ENCODE data around the gene MREG.
"Not testable (repeated sequence)": the region's sequence is repeated elsewhere in the genome, so short reads cannot be mapped to it uniquely, and the experiment has no call there.

MREG gene

DNA sequence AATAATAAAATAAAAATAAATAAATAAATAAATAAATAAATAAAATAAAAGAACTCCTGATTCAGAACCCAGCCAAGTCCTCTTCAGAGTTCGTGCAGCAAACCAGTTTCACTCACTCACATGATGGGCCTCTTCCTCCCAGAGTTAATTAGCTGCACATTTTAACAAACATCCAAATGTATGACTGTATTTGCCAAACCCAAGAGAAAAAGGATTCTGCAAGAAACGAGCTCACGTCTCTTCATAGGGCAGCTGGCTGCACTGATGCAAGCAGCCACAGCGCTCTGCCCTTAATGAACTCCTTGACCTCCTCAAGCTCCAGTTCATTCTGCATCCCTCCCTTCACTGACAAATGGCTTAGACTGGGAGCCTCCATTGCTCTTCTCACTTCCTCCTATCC, 55.1 kb downstream of the MREG start:
- DNase-seq: no peak

DNA sequence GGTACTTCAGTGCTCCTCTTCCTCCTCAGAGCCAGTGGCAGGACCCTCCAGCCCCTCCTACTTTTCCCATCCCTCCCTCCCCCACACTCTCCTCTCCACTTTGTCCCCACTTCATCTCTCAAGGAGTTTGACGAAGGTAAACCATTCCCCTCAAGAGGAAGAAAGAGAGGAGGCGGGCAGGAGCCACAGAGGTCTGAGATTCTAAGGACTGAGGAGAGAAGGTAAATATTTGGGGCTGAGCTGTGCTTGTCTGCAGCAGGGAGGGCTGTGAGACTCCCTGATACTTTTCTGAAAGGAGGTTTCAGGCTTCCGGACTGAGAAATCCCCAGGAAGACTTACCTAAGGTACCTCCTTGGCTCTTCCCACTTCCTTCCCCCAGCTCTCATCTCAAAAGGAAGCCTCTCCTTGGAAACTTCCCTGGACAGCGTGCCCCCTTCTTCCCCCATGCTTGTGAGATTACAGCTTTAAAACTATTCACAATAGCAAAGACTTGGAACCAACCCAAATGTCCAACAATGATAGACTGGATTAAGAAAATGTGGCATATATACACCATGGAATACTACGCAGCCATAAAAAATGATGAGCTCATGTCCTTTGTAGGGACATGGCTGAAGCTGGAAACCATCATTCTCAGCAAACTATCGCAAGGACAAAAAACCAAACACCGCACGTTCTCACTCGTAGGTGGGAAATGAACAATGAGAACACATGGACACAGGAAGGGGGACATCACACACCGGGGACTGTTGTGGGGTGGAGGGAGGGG, 55.8 kb downstream of the MREG start:
- DNase-seq: not testable (repeated sequence)

DNA sequence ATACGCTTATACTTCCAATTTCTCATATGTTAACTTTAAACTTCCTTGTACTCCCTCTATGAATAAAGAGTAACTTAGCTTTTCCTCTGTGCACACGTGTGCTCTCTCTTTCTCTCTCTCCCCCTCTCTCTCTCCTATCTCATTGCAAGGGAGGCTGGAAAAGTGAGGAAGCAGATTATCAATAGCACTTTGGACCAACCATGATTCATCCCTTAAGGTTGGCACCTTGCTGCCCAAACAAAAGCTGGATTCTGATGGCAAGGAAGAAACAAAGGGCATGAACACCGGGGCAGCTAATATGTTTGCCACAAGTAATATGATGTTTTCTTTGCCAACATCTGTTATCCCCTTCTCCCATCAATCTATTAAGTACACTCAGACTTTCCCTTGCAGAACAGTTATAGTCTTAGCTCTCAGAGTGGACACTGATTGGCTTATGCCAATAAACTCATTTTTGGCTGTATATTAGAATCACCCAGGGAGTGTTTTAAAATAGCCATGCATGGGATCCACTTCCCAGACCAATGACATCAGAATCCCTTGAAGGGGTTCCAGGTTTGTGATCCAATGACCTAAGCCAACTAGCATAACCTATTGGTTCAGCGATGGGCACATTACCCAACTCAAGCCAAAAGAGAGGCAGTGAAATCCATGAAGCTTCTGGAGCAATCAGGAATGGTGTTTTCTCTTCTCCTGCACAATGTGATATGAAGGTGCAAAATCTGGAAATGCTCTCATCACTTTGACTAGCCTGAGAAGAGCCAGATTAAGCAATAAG, 60.3 kb downstream of the MREG start:
- DNase-seq: no peak

DNA sequence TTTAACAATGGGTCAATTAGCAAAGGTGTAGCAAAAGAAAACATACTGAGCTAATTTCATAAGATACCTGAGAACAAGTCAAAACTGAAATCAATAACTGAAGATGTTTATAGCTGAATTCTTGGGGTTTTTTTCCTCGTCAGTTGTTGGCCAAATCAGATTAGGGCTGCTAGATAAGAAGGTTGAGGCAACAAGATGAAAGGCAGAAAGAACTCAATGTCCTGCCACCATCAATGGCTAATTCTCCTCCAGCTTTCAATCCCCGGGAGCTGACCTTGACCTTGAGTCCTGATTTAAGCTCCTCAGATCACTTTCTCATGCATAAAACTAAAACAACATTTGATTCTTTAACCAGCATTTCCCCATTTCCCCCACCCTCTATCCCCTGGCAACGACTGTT, 61.8 kb downstream of the MREG start:
- no peak for DNase-seq

DNA sequence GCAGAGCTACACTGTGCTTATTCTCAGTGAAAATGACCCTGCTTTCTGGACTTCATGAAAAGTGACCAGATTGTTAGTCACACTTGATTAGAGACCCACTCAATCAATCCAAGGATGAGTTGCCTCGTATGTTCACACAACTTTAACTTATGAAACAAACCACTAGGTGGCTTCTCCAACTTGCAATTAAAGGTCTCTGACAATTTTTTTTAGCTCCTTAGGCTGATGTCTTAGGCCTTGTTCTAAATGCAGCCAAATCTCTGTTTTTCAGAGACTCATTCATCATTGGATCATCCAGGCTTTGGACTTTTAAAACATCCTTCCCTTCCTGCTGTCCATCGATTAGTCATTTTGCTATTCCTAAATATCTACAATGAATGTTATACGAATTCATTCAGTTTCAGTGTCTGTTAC, 63.4 kb downstream of the MREG start:
- DNase-seq: peak; percentile 45 to 50

DNA sequence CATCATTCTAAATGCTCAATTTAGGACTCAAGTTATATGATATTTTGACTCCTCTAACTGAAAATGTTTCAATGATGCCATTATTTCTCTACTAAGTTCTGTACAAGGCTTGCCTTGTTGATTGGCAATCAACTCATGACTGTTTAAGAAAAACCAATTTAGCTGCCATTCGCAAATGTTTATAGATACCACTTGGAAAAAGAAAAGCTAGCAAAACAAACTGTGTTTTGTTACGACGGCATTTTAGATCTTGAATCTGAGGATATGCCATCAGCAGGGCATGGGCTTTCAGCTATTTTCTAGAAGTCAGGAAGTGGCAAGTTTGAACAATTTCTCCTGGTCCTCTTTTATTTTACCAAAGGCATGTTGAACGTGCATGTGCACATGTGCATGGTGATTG, 65.3 kb downstream of the MREG start:
- DNase-seq: no peak

DNA sequence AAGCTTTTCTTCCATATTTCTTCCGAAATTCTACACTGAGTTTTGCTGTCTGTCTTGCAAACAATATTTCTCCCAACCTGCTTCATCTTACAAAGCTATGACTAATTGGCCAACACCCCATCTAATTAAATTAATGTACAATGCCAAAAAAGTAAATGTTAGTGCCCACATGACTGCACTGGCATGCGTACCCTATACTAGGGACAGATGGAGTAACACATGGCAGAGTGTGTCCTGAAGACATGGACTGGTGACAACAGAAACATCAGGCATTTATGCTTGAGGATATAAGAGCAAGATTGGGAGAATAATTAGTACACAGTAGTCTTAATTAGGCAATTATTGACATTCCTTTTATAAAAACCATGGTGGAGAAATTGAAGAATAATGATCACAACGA, 66.8 kb downstream of the MREG start:
- DNase-seq: no peak

DNA sequence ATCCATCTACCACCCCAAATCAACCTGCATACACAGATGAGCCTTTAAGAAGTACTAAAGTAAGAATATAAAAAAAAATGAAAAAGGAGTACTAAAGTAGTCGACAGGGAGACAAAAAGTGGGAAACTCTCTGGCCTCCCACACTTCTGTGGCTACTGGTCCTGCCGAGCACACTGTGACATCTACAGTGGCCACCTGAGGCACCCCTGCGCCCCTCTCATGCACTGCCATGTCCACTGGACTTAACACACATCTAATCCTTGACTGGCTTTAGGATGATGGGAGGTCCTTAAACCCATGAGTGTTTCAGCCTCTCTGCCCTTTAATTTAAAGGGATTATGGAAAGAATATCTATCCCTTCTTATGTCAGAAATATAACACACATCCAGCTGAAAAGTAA, 71.2 kb downstream of the MREG start:
- DNase-seq: no peak

DNA sequence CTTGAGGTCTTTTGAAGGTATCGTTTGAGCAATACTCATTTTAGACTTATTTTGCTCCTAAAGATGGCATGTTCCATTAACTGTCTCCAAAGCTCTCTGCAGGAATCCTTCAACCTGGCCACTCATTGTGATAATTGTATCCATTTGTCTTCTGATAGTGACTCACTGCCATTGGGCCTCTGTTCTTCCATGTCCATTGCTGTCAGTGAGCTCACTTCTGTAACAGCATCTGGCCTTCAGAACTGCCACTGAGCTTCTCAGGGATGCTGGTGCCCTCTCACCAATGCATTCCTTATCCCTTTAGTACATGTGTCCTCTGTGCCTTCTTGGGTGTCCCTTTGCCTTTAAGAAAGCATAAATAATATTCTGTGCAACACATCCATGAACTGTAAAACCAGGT, 71.6 kb downstream of the MREG start:
- no peak for DNase-seq

DNA sequence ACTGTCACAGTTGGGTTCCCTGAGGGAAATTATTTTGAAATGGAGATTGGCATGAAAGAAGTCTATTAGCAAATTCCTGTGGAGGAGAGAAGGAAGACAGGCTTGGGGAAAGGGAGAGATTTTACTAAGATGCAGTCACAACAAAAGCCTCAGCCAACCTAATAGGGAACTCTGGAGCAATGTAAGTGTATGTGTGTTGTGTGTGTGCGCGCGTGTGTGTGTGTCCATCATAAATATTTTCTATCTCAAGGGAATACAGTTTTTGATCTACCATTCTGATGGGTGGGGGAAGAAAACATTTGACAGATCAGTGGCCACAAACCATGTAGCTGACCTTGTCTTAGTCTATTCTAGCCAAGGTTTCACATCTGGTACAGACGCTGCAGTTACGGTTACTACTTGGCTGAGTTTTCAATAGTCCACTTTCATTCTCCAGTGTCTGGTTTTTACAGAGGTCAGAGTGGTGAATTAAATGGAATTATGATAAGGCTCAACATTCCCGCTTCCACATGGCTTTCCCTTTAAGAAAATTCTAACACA, 72.6 kb downstream of the MREG start:
- DNase-seq: no peak

DNA sequence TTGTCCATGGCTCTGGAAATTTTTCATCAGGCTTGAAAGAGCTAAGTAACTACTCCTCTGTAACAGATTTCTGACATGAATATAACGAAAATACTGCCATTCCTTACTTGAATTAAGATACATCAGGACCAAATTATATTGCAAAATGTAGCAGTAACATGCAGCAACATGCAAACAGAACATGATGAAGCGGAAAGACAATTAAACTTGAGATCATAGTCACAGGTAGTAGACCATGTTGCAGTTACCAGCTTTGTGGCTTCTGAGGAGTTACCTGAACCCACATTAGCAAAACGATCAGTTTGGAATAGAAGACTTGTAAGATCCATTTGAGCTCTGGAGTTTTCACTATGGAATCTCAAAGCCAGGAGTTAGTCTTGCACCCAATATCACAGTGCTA, 76.2 kb downstream of the MREG start:
- DNase-seq: no peak

DNA sequence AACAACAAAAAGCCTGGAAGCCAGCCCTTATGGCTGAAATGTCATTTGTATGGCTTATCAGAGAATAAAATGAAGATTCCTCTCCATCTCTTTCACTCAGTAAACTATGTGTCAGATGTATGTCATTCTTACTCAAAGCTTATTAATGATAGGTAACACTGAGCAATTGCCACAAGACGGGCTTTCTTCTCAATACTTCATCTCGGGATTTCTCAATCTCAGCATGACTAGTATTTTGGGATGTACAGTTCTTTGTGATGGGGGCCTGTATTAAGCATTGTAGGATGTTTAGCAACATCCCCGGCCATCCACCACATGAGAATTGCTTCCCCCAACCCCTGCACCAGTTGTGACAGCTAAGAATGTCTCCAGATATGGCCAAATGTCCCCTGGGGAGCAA, 80.2 kb downstream of the MREG start:
- no peak for DNase-seq

DNA sequence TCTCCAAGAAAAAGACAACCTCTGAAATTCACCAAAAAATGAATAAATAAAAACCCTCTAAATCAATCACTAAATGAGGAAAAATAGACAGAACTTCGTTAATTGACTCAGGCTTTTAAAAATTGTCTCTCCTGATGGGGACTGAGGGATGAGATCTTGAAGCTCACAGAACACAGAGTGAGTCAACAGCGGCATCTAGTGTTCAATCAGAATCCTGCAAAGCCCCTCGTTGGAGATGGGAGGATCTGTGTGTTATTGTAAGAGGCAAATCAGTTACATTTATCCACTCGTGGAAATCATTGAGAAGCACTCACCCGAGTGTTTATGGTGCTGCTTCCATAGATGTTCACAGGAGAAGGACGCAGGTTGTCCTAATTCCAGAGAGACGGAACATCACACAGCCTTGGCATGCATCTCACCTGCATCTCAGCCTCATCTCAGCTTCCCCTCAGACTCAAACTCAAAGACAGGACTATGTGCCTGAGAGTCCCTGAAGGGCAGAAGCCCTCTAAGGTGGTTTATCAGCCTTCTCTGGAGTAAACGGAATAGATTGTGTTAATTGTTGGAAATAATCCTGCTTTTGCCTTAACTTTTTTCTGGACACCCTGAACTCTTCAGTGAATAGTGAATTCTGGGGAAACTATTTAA, 82.0 kb downstream of the MREG start:
- DNase-seq: peak; percentile 73 to 86

DNA sequence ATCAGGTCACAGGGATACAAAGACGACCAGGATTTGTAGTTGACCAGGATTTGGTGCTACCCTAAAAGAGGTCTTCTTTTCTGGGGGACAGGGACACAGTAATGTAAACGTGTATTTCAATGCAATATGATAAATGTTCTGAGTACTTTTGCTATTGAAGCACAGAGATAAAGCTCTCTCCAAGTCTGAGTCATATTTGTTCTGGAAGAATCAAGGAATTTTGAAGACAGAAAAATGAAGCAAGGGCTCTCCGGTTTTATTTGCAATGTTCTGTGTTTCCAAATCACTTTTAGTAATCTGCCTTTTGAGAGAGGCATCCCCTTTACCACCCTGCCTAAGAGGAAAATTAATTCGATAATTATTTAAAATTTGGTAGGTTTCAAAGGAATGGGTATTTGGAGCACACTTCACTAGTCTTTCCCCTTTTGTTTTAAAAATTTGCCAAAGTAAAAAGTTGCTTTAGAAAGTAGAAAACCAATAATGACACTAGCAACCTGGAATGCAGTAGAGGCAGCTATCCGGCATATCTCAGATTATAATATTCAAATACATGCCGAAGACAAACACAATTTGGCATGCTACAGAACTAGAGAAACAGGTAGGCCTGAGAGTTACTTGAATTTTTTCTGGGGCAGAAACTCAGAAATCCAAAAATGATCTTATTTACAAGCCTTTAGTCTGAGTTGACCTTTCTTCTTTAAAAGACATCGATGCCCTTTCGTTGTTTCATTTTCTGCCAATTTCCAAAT, 82.7 kb downstream of the MREG start:
- no peak for DNase-seq

DNA sequence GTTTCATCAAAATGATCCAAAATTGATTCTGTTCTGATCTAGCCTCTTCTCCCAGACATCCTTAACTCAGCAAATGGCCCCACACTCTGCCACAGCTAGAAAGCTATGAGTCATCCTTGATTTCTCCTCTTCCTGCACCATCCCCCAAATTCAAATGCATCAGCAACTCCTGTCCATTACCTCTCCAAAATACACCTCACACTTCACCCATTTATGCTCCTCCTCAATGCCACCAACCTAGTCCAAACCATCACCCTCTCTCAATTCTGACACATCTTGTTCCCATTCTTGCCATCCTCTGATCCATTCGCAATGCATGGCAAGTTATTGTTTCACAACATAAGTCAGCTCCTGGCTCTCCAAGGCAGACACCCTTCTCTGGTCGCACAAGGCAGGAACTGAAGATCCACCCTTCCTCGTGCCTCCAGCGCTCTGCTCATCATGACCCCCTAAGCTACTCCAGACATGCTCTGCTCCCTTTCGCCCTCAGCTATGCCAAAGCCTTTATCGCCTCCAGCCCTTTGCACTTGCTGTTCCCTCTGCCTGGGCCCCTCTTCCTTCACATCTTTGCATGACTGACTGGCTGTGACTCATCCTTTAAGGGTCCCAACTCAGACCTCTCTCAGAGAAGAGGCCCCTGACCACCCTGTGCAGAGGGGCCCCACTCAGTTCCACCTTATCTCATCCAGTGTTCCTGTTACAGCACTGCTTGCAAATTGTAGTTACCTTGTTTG, 83.6 kb downstream of the MREG start:
- DNase-seq: no peak

DNA sequence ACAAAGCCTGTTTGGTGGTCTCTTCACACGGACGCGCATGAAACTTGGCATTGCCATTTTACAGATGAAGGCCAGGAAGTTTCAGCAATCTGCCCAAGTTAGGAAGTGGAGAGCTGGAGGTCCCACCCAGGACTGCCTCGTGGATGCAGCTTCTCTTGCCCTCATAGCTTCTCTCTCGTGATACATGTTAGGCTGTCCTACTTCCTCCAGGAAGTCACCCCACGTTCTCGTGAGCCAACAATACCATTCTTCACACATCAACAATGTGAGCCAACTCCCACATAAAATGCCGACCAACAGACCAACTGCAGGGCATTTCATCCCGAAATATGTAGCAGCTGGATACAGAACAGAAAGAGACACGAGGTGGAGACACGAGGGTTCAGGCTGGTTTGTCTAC, 85.3 kb downstream of the MREG start:
- peak; percentile 50 to 58 for DNase-seq

DNA sequence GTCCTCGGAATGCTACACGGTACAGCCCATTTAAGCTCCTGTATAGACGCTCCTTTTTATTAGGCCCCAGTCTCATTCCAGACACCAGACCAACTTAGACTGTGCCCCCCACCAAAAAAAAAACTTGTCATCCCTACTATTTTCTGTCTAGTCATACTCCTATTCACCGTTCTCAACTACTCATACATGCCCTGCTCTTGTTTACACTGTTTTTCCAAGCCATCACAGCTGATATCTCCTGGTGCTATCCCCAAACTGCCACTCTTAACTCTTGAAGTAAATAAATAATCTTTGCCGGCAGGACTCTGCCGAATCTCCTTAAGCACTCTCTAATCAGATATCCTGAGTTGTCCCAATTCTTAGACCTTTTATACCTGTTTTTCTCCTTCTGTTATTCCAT, 86.4 kb downstream of the MREG start:
- not testable (repeated sequence) for DNase-seq

DNA sequence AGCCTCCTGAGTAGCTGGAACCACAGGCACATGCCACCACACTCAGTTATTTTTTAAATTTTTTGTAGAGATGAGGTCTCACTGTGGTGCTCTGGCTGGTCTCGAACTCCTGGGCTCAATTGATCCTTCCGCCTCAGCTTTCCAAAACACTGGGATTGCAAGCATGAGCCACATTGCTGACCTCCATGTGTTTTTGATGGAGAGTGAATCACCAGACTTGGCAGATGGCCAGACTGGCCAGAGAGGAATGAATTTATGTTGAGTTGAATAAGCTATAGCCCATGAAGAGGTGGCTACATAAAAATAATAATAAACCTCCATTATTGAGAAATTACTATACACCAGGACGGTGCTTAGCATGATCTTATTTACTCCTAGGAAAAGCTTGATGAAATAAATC, 91.5 kb downstream of the MREG start:
- no peak for DNase-seq

DNA sequence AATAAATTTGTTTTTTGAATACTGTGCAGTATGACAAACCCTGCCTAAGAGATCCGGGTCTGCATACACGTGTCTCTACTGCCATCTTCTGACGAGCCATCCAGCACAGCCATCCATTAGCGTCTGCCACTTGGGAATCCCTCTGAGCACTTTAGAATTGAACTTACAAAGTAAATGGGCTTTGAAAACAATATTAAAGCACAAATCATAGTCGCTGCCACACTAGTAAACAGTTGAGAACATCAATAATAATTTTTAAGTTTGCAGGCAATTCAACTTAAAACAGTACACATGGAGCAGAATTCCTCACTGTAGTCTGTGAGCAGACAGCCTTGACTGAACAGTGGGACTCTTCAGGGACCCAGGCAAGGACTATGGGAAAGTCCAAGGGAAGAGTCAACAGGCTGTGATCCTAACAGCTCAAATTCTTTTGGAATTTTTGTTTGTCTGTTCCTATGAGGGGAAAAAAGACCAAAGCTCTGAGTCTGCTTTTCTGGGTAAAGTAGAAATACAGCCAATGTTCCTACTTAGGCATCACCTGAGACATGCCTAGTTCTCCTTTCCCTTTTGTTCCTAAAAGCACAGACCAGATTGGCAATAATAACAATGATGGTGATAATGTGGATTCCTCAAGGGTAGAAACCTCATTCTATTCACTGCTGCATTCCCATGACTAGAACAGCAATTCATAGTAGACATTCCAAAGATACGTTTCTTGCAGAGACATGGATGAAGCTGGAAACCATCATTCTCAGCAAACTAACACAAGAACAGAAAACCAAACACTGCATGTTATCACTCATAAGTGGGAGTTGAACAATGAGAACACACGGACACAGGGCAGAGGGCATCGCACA, 92.9 kb downstream of the MREG start:
- peak; percentile 77 to 80 for DNase-seq

DNA sequence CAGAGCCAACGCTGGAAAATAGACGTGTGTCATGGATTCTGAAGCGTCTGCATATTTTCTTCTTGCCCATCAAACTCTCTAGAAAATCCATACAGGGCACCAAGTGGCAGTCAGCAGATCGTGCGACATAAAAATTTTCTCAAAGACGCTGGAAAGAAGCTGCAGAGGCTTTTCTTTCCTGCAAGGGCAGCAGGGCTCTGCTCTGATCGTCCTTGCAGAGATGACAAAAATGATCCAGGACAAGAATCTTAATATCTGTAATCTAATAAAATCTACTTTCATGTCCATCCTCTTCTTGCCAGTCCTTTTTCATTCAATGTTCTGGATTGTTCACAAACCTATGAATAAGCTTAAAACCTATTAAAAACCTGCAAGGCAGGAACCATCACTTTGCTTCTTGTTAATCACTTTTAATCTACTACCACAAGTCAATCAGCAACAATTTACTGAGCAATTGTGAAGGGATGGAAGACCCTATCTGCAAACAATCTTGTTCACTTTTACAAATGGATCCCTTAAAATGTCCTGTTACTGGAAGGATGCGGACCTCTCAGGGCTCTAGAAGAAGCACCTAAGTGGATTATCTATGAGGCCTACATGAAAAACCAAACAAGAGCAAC, 93.6 kb downstream of the MREG start:
- peak in 1 of 2 donors; percentile 7 for DNase-seq

Measured in inflammatory macrophage (primary cell).